T-cell (primary cell): Measurements from ENCODE around the gene LCE2D. TPM values are rescaled to one million over a fixed set of nuclear protein-coding genes. Genes with fewer than 3 reads are reported as not detected.
"Not testable (repeated sequence)": the region's sequence is repeated elsewhere in the genome, so short reads cannot be mapped to it uniquely, and the experiment has no call there.

Source experiments
- ATAC-seq, 4 experiments: fragments of 200-7000 bp in 3 of 4; fragments of 150-1000 bp in 1 of 4; cut with Tn5 transposase; replicated peaks in 1 of 4; 1 replicate in 3 of 4; 2 replicates in 1 of 4; pipeline ENCODE4 v1.10.0; 2021; ENCODE audit warnings: moderate library complexity in 3 of 4, mild to moderate bottlenecking in 2 of 4, moderate number of reproducible peaks in 1 of 4
- CTCF ChIA-PET, 2 donors: fragments of 300-600 bp; sonication (Branson Sonifier 250); formaldehyde crosslinking; loops; one replicate each; lab custom pipeline; 2022; ENCODE audit warnings: antibody characterized with exemption in 2 of 2; lab: Charles Lee
- POLR2A ChIA-PET, 2 donors: fragments of 300-600 bp; sonication (Branson Sonifier 250); formaldehyde crosslinking; loops; one replicate each; lab custom pipeline; 2022; ENCODE audit warnings: antibody characterized with exemption in 2 of 2; lab: Charles Lee
- DNase-seq, 35 experiments: peaks; one replicate each; pipeline versions ENCODE4 v3.0.0 to v3.0.0-alpha.2; 2013 to 2023
- H3K27ac ChIP-seq: one replicate; pipeline ENCODE4 v1.5.1; 2013; ENCODE audit warnings: low read length
- H3K27me3 ChIP-seq, 2 experiments: replicated peaks in 1 of 2; 1 replicate in 1 of 2; 2 replicates in 1 of 2; pipeline versions ENCODE4 v1.6.1 to v1.7.0; 2013; ENCODE audit warnings: low read length in 1 of 2, mixed read lengths in 1 of 2; ENCODE audit not compliant: control insufficient read depth in 2 of 2, insufficient read depth in 2 of 2; ENCODE audit errors: extremely low read depth in 1 of 2
- H3K36me3 ChIP-seq, 2 donors: 1 replicate in 1 of 2; 2 replicates in 1 of 2; pipeline versions ENCODE4 v1.6.1 to v1.7.0; 2013; ENCODE audit warnings: low read length in 1 of 2; ENCODE audit not compliant: control insufficient read depth in 2 of 2, insufficient read depth in 1 of 2; ENCODE audit errors: extremely low read depth in 1 of 2
- H3K4me1 ChIP-seq, 2 experiments: 1 replicate in 1 of 2; 2 replicates in 1 of 2; pipeline versions ENCODE4 v1.6.1 to v1.7.0; 2013; ENCODE audit warnings: low read length in 2 of 2, mixed read lengths in 1 of 2; ENCODE audit not compliant: insufficient read depth in 2 of 2, control insufficient read depth in 1 of 2; ENCODE audit errors: extremely low read depth in 1 of 2
- H3K4me3 ChIP-seq, 2 donors: 1 replicate in 1 of 2; 2 replicates in 1 of 2; pipeline versions ENCODE4 v1.5.1 to v1.7.0; 2013; ENCODE audit warnings: mild to moderate bottlenecking in 2 of 2, low read length in 1 of 2, moderate library complexity in 1 of 2; ENCODE audit not compliant: control insufficient read depth in 1 of 2; ENCODE audit errors: extremely low read depth in 1 of 2
- H3K9me3 ChIP-seq: 2 replicates; pipeline ENCODE4 v1.7.0; 2013
- H3K27ac Mint-ChIP-seq, 2 donors: one replicate each; pipeline ENCODE4 v1.8.0; 2020 to 2021; ENCODE audit warnings: mild to moderate bottlenecking in 2 of 2, mixed read lengths in 2 of 2
- H3K27me3 Mint-ChIP-seq, 2 donors: one replicate each; pipeline ENCODE4 v1.8.0; 2021 to 2022; ENCODE audit warnings: mixed read lengths in 2 of 2
- H3K36me3 Mint-ChIP-seq: one replicate; pipeline ENCODE4 v1.8.0; 2021; ENCODE audit warnings: mixed read lengths
- H3K4me1 Mint-ChIP-seq, 3 donors: one replicate each; pipeline ENCODE4 v1.8.0; 2020 to 2022; ENCODE audit warnings: mixed read lengths in 3 of 3, mild to moderate bottlenecking in 1 of 3
- H3K4me3 Mint-ChIP-seq, 3 donors: one replicate each; pipeline ENCODE4 v1.8.0; 2020 to 2022; ENCODE audit warnings: mild to moderate bottlenecking in 3 of 3, mixed read lengths in 3 of 3, moderate library complexity in 3 of 3
- H3K9me3 Mint-ChIP-seq, 3 donors: one replicate each; pipeline ENCODE4 v1.8.0; 2020 to 2022; ENCODE audit warnings: mixed read lengths in 3 of 3
- WGBS: methylation state at CpG from one replicate; pipeline ENCODE4 v1.1.5; 2013; ENCODE audit warnings: missing lambda C conversion rate; ENCODE audit not compliant: insufficient coverage; 5-methylcytosine and 5-hydroxymethylcytosine counted together
- total RNA-seq, 35 experiments: library from RNA in 6 of 35; stranded (reverse) in 6 of 35; fragments of 120-200 nt in 1 of 35; gene quantifications; one replicate each; pipeline versions ENCODE4 v1.2.1 to v1.2.4 and lab custom pipeline; 2013 to 2026

Gene LCE2D
- total RNA-seq, 5 donors from 2014 or later (not counting 1 experiment from before 2014, with no cell fraction given), result not detected

GRCh38 chr1:152679459-152679858, 16.3 kb downstream of the LCE2D start:
- 81% methylated on average over 6 of the region's 6 CpGs for WGBS
- POLR2A ChIA-PET, result no interaction called here
- H3K27ac Mint-ChIP-seq, result no peak overlapping the region
- Histone ChIP-seq H3K9me3 (no peaks in the 10 kb centered on the region), H3K36me3 (no peaks in the 10 kb centered on the region), H3K27ac (no peak overlapping the region), H3K4me3 (no peak overlapping the region), H3K4me1 (no peaks in the 10 kb centered on the region), H3K27me3 (peaks cover 0 to 19% of the 10 kb centered on the region in 2 experiments)
- no peaks in the 10 kb centered on the region for H3K9me3 Mint-ChIP-seq
- CTCF ChIA-PET, result no interaction called here
- H3K4me3 Mint-ChIP-seq, result no peak overlapping the region
- peaks cover 40 to 59% of the 10 kb centered on the region in 2 donors for H3K27me3 Mint-ChIP-seq
- no peaks in the 10 kb centered on the region for H3K4me1 Mint-ChIP-seq
- ATAC-seq, result no peak
- DNase-seq, result no peak
- H3K36me3 Mint-ChIP-seq, result no peaks in the 10 kb centered on the region

- Histone ChIP-seq H3K4me1 (no peaks in the 10 kb centered on the region), H3K9me3 (no peaks in the 10 kb centered on the region), H3K27me3 (peaks cover 0 to 13% of the 10 kb centered on the region in 2 experiments), H3K36me3 (no peaks in the 10 kb centered on the region), H3K4me3 (no peak overlapping the region), H3K27ac (no peak overlapping the region)
- H3K27me3 Mint-ChIP-seq, result peaks cover 39 to 54% of the 10 kb centered on the region in 2 donors
- no peak overlapping the region for H3K4me3 Mint-ChIP-seq
- WGBS, result 88% methylated on average over 1 of the region's 2 CpGs
- ChIA-PET POLR2A (no interaction called here), CTCF (no interaction called here)
- H3K4me1 Mint-ChIP-seq, result no peaks in the 10 kb centered on the region
- DNase-seq, result no peak
- H3K9me3 Mint-ChIP-seq, result no peaks in the 10 kb centered on the region
- ATAC-seq, result no peak
- H3K36me3 Mint-ChIP-seq, result no peaks in the 10 kb centered on the region
- no peak overlapping the region for H3K27ac Mint-ChIP-seq
These were observed 18.4 kb downstream of the LCE2D start for GRCh38 chr1:152681616-152682015.

GRCh38 chr1:152683846-152684245, 20.7 kb downstream of the LCE2D start:
- no peaks in the 10 kb centered on the region for H3K36me3 Mint-ChIP-seq
- peaks cover 41 to 53% of the 10 kb centered on the region in 2 donors for H3K27me3 Mint-ChIP-seq
- H3K9me3 Mint-ChIP-seq, result no peaks in the 10 kb centered on the region
- Histone ChIP-seq H3K9me3 (no peaks in the 10 kb centered on the region), H3K27me3 (peaks cover 0 to 7% of the 10 kb centered on the region in 2 experiments), H3K4me3 (no peak overlapping the region), H3K4me1 (no peaks in the 10 kb centered on the region), H3K27ac (no peak overlapping the region), H3K36me3 (no peaks in the 10 kb centered on the region)
- no peak overlapping the region for H3K27ac Mint-ChIP-seq
- ChIA-PET CTCF (no interaction called here), POLR2A (no interaction called here)
- H3K4me1 Mint-ChIP-seq, result no peaks in the 10 kb centered on the region
- H3K4me3 Mint-ChIP-seq, result no peak overlapping the region
- no peak for ATAC-seq
- DNase-seq, result no peak

- peaks cover 45 to 56% of the 10 kb centered on the region in 2 donors for H3K27me3 Mint-ChIP-seq
These were observed 22.6 kb downstream of the LCE2D start, which contains the start of gene LCE2B for GRCh38 chr1:152685823-152686222. Gene LCE2B (plus strand): TSS chr1:152686123. CDS start chr1:152686844, 721 bp downstream.

GRCh38 chr1:152697701-152698600, 34.8 kb downstream of the LCE2D start, which contains the start of gene LCE2A:
Gene LCE2A (plus strand): TSS chr1:152698345. CDS start chr1:152698902, 557 bp downstream.
- no CpG with 5 or more reads among the region's 4 CpGs for WGBS
- Mint-ChIP-seq H3K9me3 (peaks cover 0 to under 1% (median 0%) of the 10 kb centered on the region in 3 donors), H3K4me3 (no peak within 1 kb of the TSS), H3K4me1 (no peaks in the 10 kb centered on the region), H3K27me3 (peaks cover 3 to 11% of the 10 kb centered on the region in 2 donors), H3K36me3 (no peaks in the 10 kb centered on the region), H3K27ac (no peak within 1 kb of the TSS)
- Histone ChIP-seq H3K27ac (no peak within 1 kb of the TSS), H3K27me3 (peaks cover 0 to 9% of the 10 kb centered on the region in 2 experiments), H3K36me3 (no peaks in the 10 kb centered on the region), H3K4me3 (no peak within 1 kb of the TSS), H3K9me3 (no peaks in the 10 kb centered on the region), H3K4me1 (no peaks in the 10 kb centered on the region)
- CTCF ChIA-PET, result interaction anchor here in 1 of 2 donors (0.6 kb wide), 1 partner anchor 41 kb away, joined by 4 read pairs; no protein-coding TSS in a partner anchor
- POLR2A ChIA-PET, result no interaction called here
- ATAC-seq (no peak), DNase-seq (no peak)

More at GRCh38 chr1:152685823-152686222, 22.6 kb downstream of the LCE2D start, which contains the start of gene LCE2B:
- H3K36me3 Mint-ChIP-seq, DNase-seq, ATAC-seq, H3K27me3 ChIP-seq, H3K4me3 Mint-ChIP-seq, CTCF ChIA-PET, H3K4me3 ChIP-seq, H3K4me1 Mint-ChIP-seq, H3K27ac ChIP-seq, H3K36me3 ChIP-seq, H3K9me3 Mint-ChIP-seq, H3K9me3 ChIP-seq, H3K4me1 ChIP-seq, H3K27ac Mint-ChIP-seq, POLR2A ChIA-PET: not testable (repeated sequence)
- 17% methylated on average over 1 of the region's 4 CpGs for WGBS

GRCh38 chr1:152699746-152700145, 36.6 kb downstream of the LCE2D start:
- DNase-seq (no peak), ATAC-seq (no peak)
- POLR2A ChIA-PET, result no interaction called here
- Mint-ChIP-seq H3K4me3 (no peak overlapping the region), H3K4me1 (no peaks in the 10 kb centered on the region), H3K27ac (no peak overlapping the region), H3K36me3 (no peaks in the 10 kb centered on the region), H3K27me3 (peaks cover 3 to 8% of the 10 kb centered on the region in 2 donors), H3K9me3 (peaks cover 0 to 5% (median 0%) of the 10 kb centered on the region in 3 donors)
- Histone ChIP-seq H3K36me3 (no peaks in the 10 kb centered on the region), H3K9me3 (no peaks in the 10 kb centered on the region), H3K4me3 (no peak overlapping the region), H3K4me1 (no peaks in the 10 kb centered on the region), H3K27me3 (peaks cover 0 to 9% of the 10 kb centered on the region in 2 experiments), H3K27ac (no peak overlapping the region)
- CTCF ChIA-PET, result no interaction called here
- WGBS, result 100% methylated on average over 2 of the region's 4 CpGs
